GM21528 (cell line): ENCODE results near the gene MORC1.
"Not testable (repeated sequence)": the region's sequence is repeated elsewhere in the genome, so short reads cannot be mapped to it uniquely, and the experiment has no call there.

ENCODE experiments used
- ATAC-seq: cut with Tn5 transposase; IDR thresholded peaks from one replicate; pipeline ENCODE4 v1.9.1; 2021; ENCODE audit warnings: mild to moderate bottlenecking, moderate library complexity; ENCODE audit not compliant: unreplicated experiment, low FRiP score

MORC1 gene

GRCh38 chr3:109112946-109113760 lies 4.8 kb downstream of the MORC1 start:
- no peak for ATAC-seq

- no peak for ATAC-seq
These were observed 8.4 kb downstream of the MORC1 start for GRCh38 chr3:109109574-109109973.

- ATAC-seq = no peak
These were observed 19.8 kb downstream of the MORC1 start for GRCh38 chr3:109098079-109098644.

GRCh38 chr3:109095166-109095565 lies 22.8 kb downstream of the MORC1 start:
- no peak for ATAC-seq

GRCh38 chr3:109093561-109093960 lies 24.4 kb downstream of the MORC1 start:
- ATAC-seq = no peak

- no peak for ATAC-seq
These were observed 26.1 kb downstream of the MORC1 start for GRCh38 chr3:109091846-109092245.

- ATAC-seq = no peak
These were observed 28.7 kb downstream of the MORC1 start for GRCh38 chr3:109089265-109089664.

- peak; percentile 96 for ATAC-seq
These were observed 36.0 kb downstream of the MORC1 start for GRCh38 chr3:109081746-109082510.

GRCh38 chr3:109080090-109080489 lies 37.8 kb downstream of the MORC1 start:
- ATAC-seq = not testable (repeated sequence)

- ATAC-seq = no peak
These were observed 44.8 kb downstream of the MORC1 start for GRCh38 chr3:109073116-109073515.

GRCh38 chr3:109072194-109072593 lies 45.7 kb downstream of the MORC1 start:
- ATAC-seq = peak; percentile 94

GRCh38 chr3:109071350-109072142 lies 46.4 kb downstream of the MORC1 start:
- peak; percentile 40 for ATAC-seq

- no peak for ATAC-seq
These were observed 47.7 kb downstream of the MORC1 start for GRCh38 chr3:109070211-109070610.

GRCh38 chr3:109066864-109067263 lies 51.1 kb downstream of the MORC1 start:
- ATAC-seq = no peak

GRCh38 chr3:109059264-109059663 lies 58.7 kb downstream of the MORC1 start:
- peak; percentile 72 for ATAC-seq

GRCh38 chr3:109057616-109058015 lies 60.3 kb downstream of the MORC1 start:
- ATAC-seq = no peak

GRCh38 chr3:109057056-109057455 lies 60.9 kb downstream of the MORC1 start:
- no peak for ATAC-seq

GRCh38 chr3:109050591-109051167 lies 67.3 kb downstream of the MORC1 start:
- peak; percentile 66 for ATAC-seq

- no peak for ATAC-seq
These were observed 70.6 kb downstream of the MORC1 start for GRCh38 chr3:109047366-109047765.
